H1 (cell line): ENCODE results near the gene SPDYE16.

Source experiments
- ATF3 ChIP-seq: IDR thresholded peaks from 2 replicates; pipeline ENCODE4 v1.6.1; 2011; ENCODE audit warnings: low read depth, mild to moderate bottlenecking, low read length; ENCODE audit not compliant: insufficient read depth
- CHD1 ChIP-seq: IDR thresholded peaks from 2 replicates; pipeline ENCODE4 v1.6.1; 2012; ENCODE audit warnings: low read depth, low read length, improper control_type of control experiment
- CREB1 ChIP-seq: IDR thresholded peaks from 2 replicates; pipeline ENCODE4 v1.6.1; 2012; ENCODE audit warnings: inconsistent platforms
- CTCF ChIP-seq, 3 experiments: IDR thresholded peaks; 1 replicate in 2 of 3; 2 replicates in 1 of 3; pipeline versions ENCODE4 v1.5.1 to v1.6.1; 2011; ENCODE audit warnings: low read length in 3 of 3, mild to moderate bottlenecking in 3 of 3, inconsistent platforms in 2 of 3, low read depth in 1 of 3, moderate library complexity in 1 of 3; ENCODE audit not compliant: insufficient read depth in 1 of 3; ENCODE audit errors: control extremely low read depth in 1 of 3
- EP300 ChIP-seq, 2 experiments: IDR thresholded peaks; 1 replicate in 1 of 2; 2 replicates in 1 of 2; pipeline ENCODE4 v1.6.1; 2011 to 2012; ENCODE audit warnings: low read depth in 2 of 2, low read length in 2 of 2, mild to moderate bottlenecking in 2 of 2, borderline replicate concordance in 1 of 2, inconsistent platforms in 1 of 2, moderate library complexity in 1 of 2
- PHF8 ChIP-seq: fragments of 200-600 bp; sonication (generic); conservative IDR thresholded peaks from 2 replicates; pipeline ENCODE4 v1.7.1; 2012; ENCODE audit warnings: low read depth, mild to moderate bottlenecking, inconsistent platforms, low read length, moderate library complexity
- POLR2A ChIP-seq, 2 experiments: IDR thresholded peaks; 1 replicate in 1 of 2; 2 replicates in 1 of 2; pipeline ENCODE4 v1.6.1; 2011; ENCODE audit warnings: low read depth in 2 of 2, low read length in 2 of 2, mild to moderate bottlenecking in 2 of 2; ENCODE audit errors: control extremely low read depth in 1 of 2
- RXRA ChIP-seq: IDR thresholded peaks from 2 replicates; pipeline ENCODE4 v1.6.1; 2011; ENCODE audit warnings: low read depth, mild to moderate bottlenecking, low read length, moderate library complexity; ENCODE audit not compliant: insufficient read depth
- SP1 ChIP-seq: IDR thresholded peaks from 2 replicates; pipeline ENCODE4 v1.6.1; 2011; ENCODE audit warnings: low read depth, low read length
- SUZ12 ChIP-seq: fragments of 200-600 bp; sonication (generic); IDR thresholded peaks from 2 replicates; pipeline ENCODE4 v1.6.1; 2012; ENCODE audit warnings: mild to moderate bottlenecking, inconsistent platforms, low read length, moderate library complexity, mixed read lengths
- TAF1 ChIP-seq: IDR thresholded peaks from 2 replicates; pipeline ENCODE4 v1.6.1; 2011; ENCODE audit warnings: mild to moderate bottlenecking, low read depth, low read length
- USF2 ChIP-seq: IDR thresholded peaks from 2 replicates; pipeline ENCODE4 v1.6.1; 2011; ENCODE audit warnings: low read length, improper control_type of control experiment

- TF ChIP-seq POLR2A (IDR thresholded peaks at IDR 0.05; ENCODE audit: control extremely low read depth in 1 of 2, low read depth in 2 of 2, low read length in 2 of 2), result no peak
- no peak for TF ChIP-seq USF2
- TF ChIP-seq CREB1, result no peak
- no peak for TF ChIP-seq PHF8
- TF ChIP-seq CTCF (IDR thresholded peaks at IDR 0.05; ENCODE audit: control extremely low read depth in 1 of 3, insufficient read depth in 1 of 3, low read depth in 1 of 3, low read length in 3 of 3), result no peak
- TF ChIP-seq CHD1, result no peak
- TF ChIP-seq ATF3, result no peak
- TF ChIP-seq TAF1, result no peak
- TF ChIP-seq EP300 (IDR thresholded peaks at IDR 0.05; ENCODE audit: borderline replicate concordance in 1 of 2, low read depth in 2 of 2, low read length in 2 of 2), result no peak
- TF ChIP-seq SP1, result no peak
- no peak for TF ChIP-seq SUZ12
- TF ChIP-seq RXRA, result no peak
These were observed 27.9 kb downstream of the SPDYE16 start for GRCh38 chr7:76514926-76515771.
